AG10803 (cell line): ENCODE results near the gene SULF2.
A peak's percentile ranks its signal among the peaks of the same experiment; 100 is the strongest.

ENCODE experiments used
- DNase-seq: peaks from one replicate; pipeline ENCODE4 v3.0.0; 2010; ENCODE audit warnings: low read depth
- H3K4me3 ChIP-seq: 2 replicates; pipeline ENCODE4 v1.5.1; 2011; ENCODE audit warnings: mild to moderate bottlenecking, low read length, control low read depth
- CTCF ChIP-seq: conservative IDR thresholded peaks from 2 replicates; pipeline ENCODE4 v1.5.1; 2011; ENCODE audit warnings: mild to moderate bottlenecking, low read length, control low read depth, inconsistent platforms

SULF2 gene

GRCh38 chr20:47645632-47646031 is 139.6 kb downstream of the SULF2 start:
- no peak for TF ChIP-seq CTCF
- H3K4me3 ChIP-seq = no peak overlapping the region
- no peak for DNase-seq

GRCh38 chr20:47642624-47643023 is 142.7 kb downstream of the SULF2 start:
- no peak overlapping the region for H3K4me3 ChIP-seq
- no peak for TF ChIP-seq CTCF
- DNase-seq = no peak

GRCh38 chr20:47642118-47642517 is 143.2 kb downstream of the SULF2 start:
- H3K4me3 ChIP-seq = no peak overlapping the region
- DNase-seq = peak; percentile 47
- TF ChIP-seq CTCF = no peak

- no peak overlapping the region for H3K4me3 ChIP-seq
- DNase-seq = no peak
- TF ChIP-seq CTCF = no peak
Measured at GRCh38 chr20:47638851-47639250, 146.4 kb downstream of the SULF2 start.

GRCh38 chr20:47635256-47635655 is 150.0 kb downstream of the SULF2 start:
- no peak for TF ChIP-seq CTCF
- DNase-seq = no peak
- H3K4me3 ChIP-seq = no peak overlapping the region

- no peak for DNase-seq
- TF ChIP-seq CTCF = no peak
- no peak overlapping the region for H3K4me3 ChIP-seq
Measured at GRCh38 chr20:47631078-47631477, 154.2 kb downstream of the SULF2 start.

- no peak overlapping the region for H3K4me3 ChIP-seq
- no peak for DNase-seq
- TF ChIP-seq CTCF = no peak
Measured at GRCh38 chr20:47629907-47630306, 155.4 kb downstream of the SULF2 start.
